GM21381 (cell line): Measurements from ENCODE around the gene POU3F2.

Experiments
- ATAC-seq: cut with Tn5 transposase; IDR thresholded peaks from one replicate; pipeline ENCODE4 v1.9.1; 2021; ENCODE audit warnings: mild to moderate bottlenecking, moderate library complexity; ENCODE audit not compliant: unreplicated experiment

The POU3F2 gene

GRCh38 chr6:98830146-98830545 lies 4.2 kb upstream of the POU3F2 start:
- no peak for ATAC-seq

- no peak for ATAC-seq
Measured at GRCh38 chr6:98831057-98831958, 3.1 kb upstream of the POU3F2 start.

GRCh38 chr6:98831959-98832283 lies 2.5 kb upstream of the POU3F2 start:
- no peak for ATAC-seq

- no peak for ATAC-seq
Measured at GRCh38 chr6:98832284-98833056, 1.9 kb upstream of the POU3F2 start.

GRCh38 chr6:98833057-98833306 lies 1.4 kb upstream of the POU3F2 start:
- no peak for ATAC-seq

GRCh38 chr6:98833307-98834059 lies 891 bp upstream of the POU3F2 start:
- no peak for ATAC-seq

- ATAC-seq = no peak
Measured at GRCh38 chr6:98835149-98836024, 1.0 kb downstream of the POU3F2 start.

GRCh38 chr6:98836025-98836961 lies 1.9 kb downstream of the POU3F2 start:
- no peak for ATAC-seq

- ATAC-seq = no peak
Measured at GRCh38 chr6:98836962-98837944, 2.9 kb downstream of the POU3F2 start.

- no peak for ATAC-seq
Measured at GRCh38 chr6:98838032-98838431, 3.7 kb downstream of the POU3F2 start.

GRCh38 chr6:98838975-98839374 lies 4.6 kb downstream of the POU3F2 start:
- ATAC-seq = no peak

- no peak for ATAC-seq
Measured at GRCh38 chr6:98839781-98840361, 5.5 kb downstream of the POU3F2 start.

- no peak for ATAC-seq
Measured at GRCh38 chr6:98840385-98840784, 6.0 kb downstream of the POU3F2 start.

GRCh38 chr6:98840996-98841513 lies 6.7 kb downstream of the POU3F2 start:
- ATAC-seq = no peak

GRCh38 chr6:98841621-98842341 lies 7.4 kb downstream of the POU3F2 start:
- no peak for ATAC-seq

- ATAC-seq = no peak
Measured at GRCh38 chr6:98842342-98843180, 8.2 kb downstream of the POU3F2 start.
